Measurements from ENCODE around the gene SPATA17.

DNA sequence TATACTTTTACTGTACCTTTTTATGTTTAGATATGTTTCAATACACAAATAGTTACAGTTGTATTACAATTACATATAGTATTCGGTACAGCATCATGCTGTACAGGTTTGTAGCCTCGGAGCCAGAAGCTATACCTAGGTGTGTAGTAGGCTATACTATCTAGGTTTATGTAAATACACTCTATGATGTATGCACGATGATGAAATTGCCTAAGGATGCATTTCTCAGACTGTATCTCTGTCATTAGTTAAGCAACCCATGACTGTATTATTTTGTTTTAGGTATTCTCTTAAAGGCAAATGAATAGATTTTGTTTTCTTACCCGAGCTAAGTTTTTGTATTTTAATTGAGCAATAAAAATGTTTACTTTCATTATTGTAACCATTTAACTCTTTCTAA is 56.4 kb downstream of the SPATA17 start:
- TF ChIP-seq, protein P1, sequence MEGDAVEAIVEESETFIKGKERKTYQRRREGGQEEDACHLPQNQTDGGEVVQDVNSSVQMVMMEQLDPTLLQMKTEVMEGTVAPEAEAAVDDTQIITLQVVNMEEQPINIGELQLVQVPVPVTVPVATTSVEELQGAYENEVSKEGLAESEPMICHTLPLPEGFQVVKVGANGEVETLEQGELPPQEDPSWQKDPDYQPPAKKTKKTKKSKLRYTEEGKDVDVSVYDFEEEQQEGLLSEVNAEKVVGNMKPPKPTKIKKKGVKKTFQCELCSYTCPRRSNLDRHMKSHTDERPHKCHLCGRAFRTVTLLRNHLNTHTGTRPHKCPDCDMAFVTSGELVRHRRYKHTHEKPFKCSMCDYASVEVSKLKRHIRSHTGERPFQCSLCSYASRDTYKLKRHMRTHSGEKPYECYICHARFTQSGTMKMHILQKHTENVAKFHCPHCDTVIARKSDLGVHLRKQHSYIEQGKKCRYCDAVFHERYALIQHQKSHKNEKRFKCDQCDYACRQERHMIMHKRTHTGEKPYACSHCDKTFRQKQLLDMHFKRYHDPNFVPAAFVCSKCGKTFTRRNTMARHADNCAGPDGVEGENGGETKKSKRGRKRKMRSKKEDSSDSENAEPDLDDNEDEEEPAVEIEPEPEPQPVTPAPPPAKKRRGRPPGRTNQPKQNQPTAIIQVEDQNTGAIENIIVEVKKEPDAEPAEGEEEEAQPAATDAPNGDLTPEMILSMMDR (IDR thresholded peaks at IDR 0.05): no peak
- TF ChIP-seq POLR2A (IDR thresholded peaks at IDR 0.05): no peak

Measured in heart left ventricle (tissue), 13 donors.